A673 (cell line): Measurements from ENCODE around the gene KLRB1. TPM values are rescaled to one million over a fixed set of nuclear protein-coding genes. Genes with fewer than 3 reads are reported as not detected.
"Not testable (repeated sequence)": the region's sequence is repeated elsewhere in the genome, so short reads cannot be mapped to it uniquely, and the experiment has no call there.

Source experiments
- BruUV-seq: library from RNA; stranded (reverse); fragments of 400-500 nt; replicated peaks from 2 replicates; lab custom pipeline; 2021; lab: Mats Ljungman, UMichigan
- CTCF ChIA-PET: fragments of 300-600 bp; sonication (Branson Sonifier 250); formaldehyde crosslinking; loops from one replicate; lab custom pipeline; 2022; ENCODE audit warnings: antibody characterized with exemption; lab: Charles Lee
- POLR2A ChIA-PET: fragments of 300-600 bp; sonication (Branson Sonifier 250); formaldehyde crosslinking; loops from one replicate; lab custom pipeline; 2022; ENCODE audit warnings: antibody characterized with exemption; ENCODE audit not compliant: low non-redundant PET; lab: Charles Lee
- DNase-seq: peaks from one replicate; pipeline ENCODE4 v3.0.0-alpha.2; 2015; ENCODE audit warnings: low spot score
- H3K27ac ChIP-seq: fragments of 200-600 bp; sonication (generic); 2 replicates; pipeline ENCODE4 v1.5.1; 2016; ENCODE audit warnings: mixed run types, low read depth, mild to moderate bottlenecking, mixed read lengths, antibody characterized with exemption, low read length; ENCODE audit not compliant: poor library complexity, severe bottlenecking
- H3K27me3 ChIP-seq: fragments of 200-600 bp; sonication (generic); replicated peaks from 2 replicates; pipeline ENCODE4 v1.6.1; 2017; ENCODE audit warnings: mixed run types, low read depth, mild to moderate bottlenecking, mixed read lengths, antibody characterized with exemption, low read length; ENCODE audit not compliant: insufficient read depth, poor library complexity
- H3K36me3 ChIP-seq: fragments of 200-600 bp; sonication (generic); 2 replicates; pipeline ENCODE4 v1.6.1; 2016; ENCODE audit warnings: mixed run types, mild to moderate bottlenecking, mixed read lengths, antibody characterized with exemption, low read length; ENCODE audit not compliant: insufficient read depth, poor library complexity, severe bottlenecking
- H3K4me1 ChIP-seq: fragments of 200-600 bp; sonication (generic); 2 replicates; pipeline ENCODE4 v1.6.1; 2017; ENCODE audit warnings: mixed run types, mild to moderate bottlenecking, mixed read lengths, antibody characterized with exemption, low read length; ENCODE audit not compliant: insufficient read depth, poor library complexity, severe bottlenecking
- H3K4me3 ChIP-seq: fragments of 200-600 bp; sonication (generic); 2 replicates; pipeline ENCODE4 v1.5.1; 2016; ENCODE audit warnings: low read depth, mixed run types, mild to moderate bottlenecking, mixed read lengths, low read length; ENCODE audit not compliant: poor library complexity, severe bottlenecking
- H3K9me3 ChIP-seq: fragments of 200-600 bp; sonication (generic); 2 replicates; pipeline ENCODE4 v1.6.1; 2016; ENCODE audit warnings: mixed run types, low read depth, mild to moderate bottlenecking, mixed read lengths, antibody characterized with exemption, low read length; ENCODE audit not compliant: poor library complexity, severe bottlenecking
- CTCF ChIP-seq: fragments of 300-800, 200-600 bp; sonication (generic); conservative IDR thresholded peaks from 2 replicates; pipeline ENCODE4 v1.5.1; 2017; ENCODE audit warnings: low read depth, mild to moderate bottlenecking, antibody characterized with exemption, low read length, moderate library complexity, mixed read lengths
- EZH2 ChIP-seq: fragments of 200-600 bp; sonication (generic); IDR thresholded peaks from 2 replicates; pipeline ENCODE4 v1.6.1; 2017; ENCODE audit warnings: borderline replicate concordance, low read depth, mild to moderate bottlenecking, mixed read lengths, antibody characterized with exemption, low read length; ENCODE audit not compliant: poor library complexity, severe bottlenecking
- intact Hi-C: fragments of 100-400 bp; cut with micrococcal nuclease; formaldehyde crosslinking; loops from one replicate; pipeline ENCODE4 v1.10.0; 2022; ENCODE audit not compliant: unreplicated experiment
- total RNA-seq: library from RNA; stranded (reverse); gene quantifications from 2 replicates; pipeline ENCODE4 v1.2.3, GENCODE V29; 2021

The KLRB1 gene
- total RNA-seq, 1 experiment from 2014 or later, result not detected

GRCh38 chr12:9646794-9647781 lies 39.4 kb upstream of the KLRB1 start:
- intact Hi-C loops, result no loop called here
- CTCF ChIA-PET, result no interaction called here
- peaks cover 6% of the 10 kb centered on the region for H3K9me3 ChIP-seq
- POLR2A ChIA-PET, result no interaction called here
- BruUV-seq, result no TSS peak
- DNase-seq, result peak; percentile 14
- H3K27me3 ChIP-seq, result peaks cover 5% of the 10 kb centered on the region
- peaks cover 18% of the 10 kb centered on the region for H3K4me1 ChIP-seq
- H3K36me3 ChIP-seq, result no peaks in the 10 kb centered on the region
- H3K4me3 ChIP-seq, result peak overlapping the region; percentile 45
- TF ChIP-seq EZH2 (no peak), CTCF (no peak)
- H3K27ac ChIP-seq, result no peak overlapping the region

- intact Hi-C loops, POLR2A ChIA-PET: not testable (repeated sequence)
- peak; percentile 31 for DNase-seq
Measured at GRCh38 chr12:9644985-9645551, 37.4 kb upstream of the KLRB1 start.

GRCh38 chr12:9643266-9643660 lies 35.5 kb upstream of the KLRB1 start:
- no peak for TF ChIP-seq CTCF
- no peak for TF ChIP-seq EZH2
- Histone ChIP-seq H3K27me3 (no peaks in the 10 kb centered on the region), H3K4me1 (peaks cover 14% of the 10 kb centered on the region), H3K4me3 (no peak overlapping the region), H3K9me3 (peaks cover 6% of the 10 kb centered on the region), H3K27ac (no peak overlapping the region), H3K36me3 (no peaks in the 10 kb centered on the region)
- intact Hi-C loops, result no loop called here
- POLR2A ChIA-PET, result no interaction called here
- DNase-seq, result no peak
- no TSS peak for BruUV-seq
- CTCF ChIA-PET, result no interaction called here

More at GRCh38 chr12:9644985-9645551, 37.4 kb upstream of the KLRB1 start:
- H3K27ac ChIP-seq, BruUV-seq, H3K36me3 ChIP-seq, CTCF ChIA-PET, H3K9me3 ChIP-seq, H3K4me3 ChIP-seq, H3K27me3 ChIP-seq: not testable (repeated sequence)
- H3K4me1 ChIP-seq, result peaks cover 18% of the 10 kb centered on the region
